H9 (cell line): ENCODE data around the gene EHBP1. TPM values are rescaled to one million over a fixed set of nuclear protein-coding genes. Genes with fewer than 3 reads are reported as not detected.

Source experiments
- DNase-seq: peaks from one replicate; pipeline ENCODE4 v3.0.0-alpha.2; 2017
- H2AFZ ChIP-seq: one replicate; pipeline ENCODE4 v1.6.1; 2013; ENCODE audit warnings: mild to moderate bottlenecking, low read length, control low read depth, moderate library complexity
- H2AK5ac ChIP-seq: 2 replicates; pipeline ENCODE4 v1.6.1; 2013; ENCODE audit warnings: low read length, control low read depth, mixed read lengths; ENCODE audit not compliant: insufficient read length
- H2BK120ac ChIP-seq: one replicate; pipeline ENCODE4 v1.6.1; 2013; ENCODE audit warnings: low read depth, mild to moderate bottlenecking, low read length, control low read depth, inconsistent platforms; ENCODE audit not compliant: poor library complexity, severe bottlenecking
- H2BK12ac ChIP-seq: 2 replicates; pipeline ENCODE4 v1.6.1; 2013; ENCODE audit warnings: low read length, control low read depth, mixed read lengths, low read depth; ENCODE audit not compliant: insufficient read length
- H2BK15ac ChIP-seq: 2 replicates; pipeline ENCODE4 v1.6.1; 2013; ENCODE audit warnings: low read depth, low read length, control low read depth
- H2BK20ac ChIP-seq: one replicate; pipeline ENCODE4 v1.6.1; 2013; ENCODE audit warnings: low read depth, mild to moderate bottlenecking, low read length, control low read depth, inconsistent platforms; ENCODE audit not compliant: poor library complexity, severe bottlenecking
- H2BK5ac ChIP-seq: 2 replicates; pipeline ENCODE4 v1.6.1; 2013; ENCODE audit warnings: low read length, control low read depth, mixed read lengths; ENCODE audit not compliant: insufficient read length
- H3K14ac ChIP-seq: 2 replicates; pipeline ENCODE4 v1.6.1; 2013; ENCODE audit warnings: low read length, control low read depth; ENCODE audit not compliant: insufficient read depth
- H3K18ac ChIP-seq: 2 replicates; pipeline ENCODE4 v1.6.1; 2013; ENCODE audit warnings: low read depth, mild to moderate bottlenecking, mixed read lengths, low read length, control low read depth; ENCODE audit not compliant: insufficient read length
- H3K23ac ChIP-seq: 2 replicates; pipeline ENCODE4 v1.6.1; 2013; ENCODE audit warnings: low read length, control low read depth, mixed read lengths, low read depth; ENCODE audit not compliant: insufficient read length
- H3K23me2 ChIP-seq: 2 replicates; pipeline ENCODE4 v1.6.1; 2013; ENCODE audit warnings: low read depth, mild to moderate bottlenecking, mixed read lengths, low read length, control low read depth; ENCODE audit not compliant: insufficient read length, poor library complexity, severe bottlenecking
- H3K27ac ChIP-seq: 2 replicates; pipeline ENCODE4 v1.5.1; 2013; ENCODE audit warnings: low read length, control low read depth, mixed read lengths, low read depth; ENCODE audit not compliant: insufficient read length
- H3K27me3 ChIP-seq: 2 replicates; pipeline ENCODE4 v1.6.1; 2013; ENCODE audit warnings: low read length, control low read depth, inconsistent platforms; ENCODE audit not compliant: insufficient read depth
- H3K4ac ChIP-seq: 2 replicates; pipeline ENCODE4 v1.6.1; 2013; ENCODE audit warnings: low read depth, mild to moderate bottlenecking, control low read depth, inconsistent platforms, low read length, moderate library complexity
- H3K4me1 ChIP-seq: 2 replicates; pipeline ENCODE4 v1.6.1; 2013; ENCODE audit warnings: low read length, control low read depth, inconsistent platforms; ENCODE audit not compliant: insufficient read depth
- H3K4me2 ChIP-seq: 2 replicates; pipeline ENCODE4 v1.6.1; 2013; ENCODE audit warnings: low read length, control low read depth, mixed read lengths; ENCODE audit not compliant: insufficient read length, insufficient read depth
- H3K56ac ChIP-seq: 2 replicates; pipeline ENCODE4 v1.6.1; 2013; ENCODE audit warnings: low read depth, mild to moderate bottlenecking, mixed read lengths, low read length, control low read depth; ENCODE audit not compliant: insufficient read length
- H3K79me1 ChIP-seq: 2 replicates; pipeline ENCODE4 v1.6.1; 2013; ENCODE audit warnings: low read depth, mild to moderate bottlenecking, moderate library complexity, low read length, control low read depth, inconsistent platforms; ENCODE audit not compliant: insufficient read depth, poor library complexity, severe bottlenecking
- H3K79me2 ChIP-seq: 2 replicates; pipeline ENCODE4 v1.6.1; 2013; ENCODE audit warnings: low read length, control low read depth, inconsistent platforms; ENCODE audit not compliant: insufficient read depth
- H3K9ac ChIP-seq: 2 replicates; pipeline ENCODE4 v1.6.1; 2013; ENCODE audit warnings: low read length, control low read depth, mixed read lengths; ENCODE audit not compliant: insufficient read length; ENCODE audit errors: extremely low read depth
- H3K9me3 ChIP-seq: one replicate; pipeline ENCODE4 v1.6.1; 2013; ENCODE audit warnings: low read depth, low read length, inconsistent platforms; ENCODE audit not compliant: control insufficient read depth
- H3T11ph ChIP-seq: one replicate; pipeline ENCODE4 v1.6.1; 2013; ENCODE audit warnings: mild to moderate bottlenecking, low read length, control low read depth, inconsistent platforms
- H4K20me1 ChIP-seq: one replicate; pipeline ENCODE4 v1.6.1; 2013; ENCODE audit not compliant: control insufficient read depth, insufficient read length, insufficient read depth
- H4K5ac ChIP-seq: 2 replicates; pipeline ENCODE4 v1.6.1; 2013; ENCODE audit warnings: low read depth, mild to moderate bottlenecking, mixed read lengths, low read length, control low read depth; ENCODE audit not compliant: insufficient read length
- H4K8ac ChIP-seq: replicated peaks from 2 replicates; pipeline ENCODE4 v1.6.1; 2013; ENCODE audit warnings: low read length, control low read depth, mixed read lengths, low read depth; ENCODE audit not compliant: insufficient read length
- H4K91ac ChIP-seq: 2 replicates; pipeline ENCODE4 v1.6.1; 2013; ENCODE audit warnings: low read depth, mild to moderate bottlenecking, moderate library complexity, mixed read lengths, low read length, control low read depth; ENCODE audit not compliant: insufficient read length
- H3K27ac Mint-ChIP-seq, 3 experiments: 2 replicates in 2 of 3; 3 replicates in 1 of 3; pipeline ENCODE4 v1.8.0; 2020 to 2021; ENCODE audit warnings: mixed read lengths in 3 of 3, mild to moderate bottlenecking in 1 of 3, moderate library complexity in 1 of 3
- H3K27me3 Mint-ChIP-seq: 2 replicates; pipeline ENCODE4 v1.8.0; 2021; ENCODE audit warnings: low read depth, mild to moderate bottlenecking, moderate library complexity, mixed read lengths
- H3K36me3 Mint-ChIP-seq, 3 experiments: 2 replicates in 2 of 3; 3 replicates in 1 of 3; pipeline ENCODE4 v1.8.0; 2020 to 2021; ENCODE audit warnings: low read depth in 3 of 3, mixed read lengths in 3 of 3; ENCODE audit not compliant: insufficient read depth in 1 of 3
- H3K4me1 Mint-ChIP-seq, 2 experiments: 2 replicates each; pipeline ENCODE4 v1.8.0; 2020; ENCODE audit warnings: mixed read lengths in 2 of 2
- H3K4me3 Mint-ChIP-seq, 2 experiments: 2 replicates in 1 of 2; 3 replicates in 1 of 2; pipeline ENCODE4 v1.8.0; 2020 to 2021; ENCODE audit warnings: mild to moderate bottlenecking in 2 of 2, mixed read lengths in 2 of 2, moderate library complexity in 1 of 2
- H3K9me3 Mint-ChIP-seq, 2 experiments: 2 replicates in 1 of 2; 3 replicates in 1 of 2; pipeline ENCODE4 v1.8.0; 2020; ENCODE audit warnings: mild to moderate bottlenecking in 2 of 2, mixed read lengths in 2 of 2, moderate library complexity in 1 of 2
- CTCF ChIP-seq: fragments of 200-600 bp; sonication (generic); conservative IDR thresholded peaks from 3 replicates; pipeline ENCODE4 v1.8.0; 2021; ENCODE audit warnings: antibody characterized with exemption, mild to moderate bottlenecking
- WGBS: extraction: QIAGEN DNeasy Blood & Tissue Kit; methylation state at CpG from one replicate; pipeline ENCODE4 v1.1.7; 2013; ENCODE audit warnings: missing lambda C conversion rate, low lambda C conversion rate, mixed read lengths; ENCODE audit not compliant: insufficient read length; ENCODE audit errors: extremely low coverage; 5-methylcytosine and 5-hydroxymethylcytosine counted together
- total RNA-seq: library from RNA; stranded (reverse); gene quantifications from 2 replicates; pipeline ENCODE4 v1.2.1, GENCODE V29; 2021

Gene EHBP1
- total RNA-seq, 1 experiment from 2014 or later, result 35.6 TPM

- H2BK5ac ChIP-seq, result no peak overlapping the region
- no peak overlapping the region for H2BK15ac ChIP-seq
- no peak overlapping the region for H3K18ac ChIP-seq
- H3K27me3 ChIP-seq, result no peaks in the 10 kb centered on the region
- H3K4me1 ChIP-seq, result peaks cover 3% of the 10 kb centered on the region; the same call in 1 of the 2 replicates
- no peak overlapping the region for H4K8ac ChIP-seq
- Mint-ChIP-seq H3K27ac (no peak overlapping the region), H3K4me1 (peaks cover 10 to 19% of the 10 kb centered on the region in 2 experiments; a peak in 3 of 4 replicates), H3K27me3 (no peaks in the 10 kb centered on the region), H3K9me3 (no peaks in the 10 kb centered on the region), H3K36me3 (no peaks in the 10 kb centered on the region), H3K4me3 (no peak overlapping the region)
- no peak overlapping the region for H3K56ac ChIP-seq
- H3T11ph ChIP-seq, result no peak overlapping the region
- H2BK12ac ChIP-seq, result no peak overlapping the region
- H4K20me1 ChIP-seq, result no peaks in the 10 kb centered on the region
- H3K79me2 ChIP-seq, result no peaks in the 10 kb centered on the region
- no peak overlapping the region for H2BK120ac ChIP-seq
- no peak overlapping the region for H2AFZ ChIP-seq
- no peak overlapping the region for H3K4ac ChIP-seq
- no peaks in the 10 kb centered on the region for H3K79me1 ChIP-seq
- H3K9me3 ChIP-seq, result no peaks in the 10 kb centered on the region
- H3K23me2 ChIP-seq, result no peaks in the 10 kb centered on the region
- TF ChIP-seq CTCF, result no peak
- no peak overlapping the region for H3K27ac ChIP-seq
- no peak overlapping the region for H3K14ac ChIP-seq
- no peak overlapping the region for H4K91ac ChIP-seq
- H4K5ac ChIP-seq, result no peak overlapping the region
- DNase-seq, result no peak
- no peak overlapping the region for H3K4me2 ChIP-seq
- no peak overlapping the region for H2BK20ac ChIP-seq
- WGBS, result no CpG with 5 or more reads among the region's 2 CpGs
- H3K9ac ChIP-seq, result no peak overlapping the region
- H2AK5ac ChIP-seq, result no peak overlapping the region
- H3K23ac ChIP-seq, result no peak overlapping the region
These were observed 45.4 kb upstream of the EHBP1 start for GRCh38 chr2:62660087-62660486.
